AML-193 (cell line): ENCODE results near the gene C15orf61.

Experiments
- DNase-seq, 2 experiments: peaks; one replicate each; lab custom pipeline; 2025; lab: John Stamatoyannopoulos, UW

The C15orf61 gene

DNA sequence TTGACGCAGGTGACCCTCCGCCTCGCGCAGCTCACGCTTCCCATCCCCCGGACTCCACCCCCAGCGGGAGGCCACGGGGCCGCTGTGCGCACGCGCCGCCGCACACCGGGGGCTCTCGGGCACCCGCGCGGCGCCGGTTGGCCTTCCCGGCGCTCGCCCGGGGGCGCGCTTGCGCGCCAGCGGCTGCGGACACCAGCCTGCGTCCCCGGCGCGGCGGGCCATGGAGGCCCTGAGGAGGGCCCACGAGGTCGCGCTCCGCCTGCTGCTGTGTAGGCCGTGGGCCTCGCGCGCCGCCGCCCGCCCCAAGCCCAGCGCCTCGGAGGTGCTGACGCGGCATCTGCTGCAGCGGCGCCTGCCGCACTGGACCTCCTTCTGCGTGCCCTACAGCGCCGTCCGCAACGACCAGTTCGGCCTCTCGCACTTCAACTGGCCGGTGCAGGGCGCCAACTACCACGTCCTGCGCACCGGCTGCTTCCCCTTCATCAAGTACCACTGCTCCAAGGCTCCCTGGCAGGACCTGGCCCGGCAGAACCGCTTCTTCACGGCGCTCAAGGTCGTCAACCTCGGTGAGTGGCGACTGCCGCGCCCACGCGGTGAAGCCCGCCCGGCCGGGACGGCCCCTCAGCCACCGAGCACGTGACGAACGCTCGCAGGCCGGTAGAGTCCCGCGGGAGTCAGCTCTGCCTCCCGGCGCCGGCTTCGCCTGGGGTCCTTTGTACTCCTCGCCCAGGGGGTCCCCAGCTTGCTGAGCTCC is at the start of gene C15orf61:
Gene C15orf61, plus strand, starts transcription at position 103 of the 754 bp plus-strand sequence. Its CDS starts 118 bp downstream, at position 221.
- DNase-seq: peak; percentile 71 to 76

DNA sequence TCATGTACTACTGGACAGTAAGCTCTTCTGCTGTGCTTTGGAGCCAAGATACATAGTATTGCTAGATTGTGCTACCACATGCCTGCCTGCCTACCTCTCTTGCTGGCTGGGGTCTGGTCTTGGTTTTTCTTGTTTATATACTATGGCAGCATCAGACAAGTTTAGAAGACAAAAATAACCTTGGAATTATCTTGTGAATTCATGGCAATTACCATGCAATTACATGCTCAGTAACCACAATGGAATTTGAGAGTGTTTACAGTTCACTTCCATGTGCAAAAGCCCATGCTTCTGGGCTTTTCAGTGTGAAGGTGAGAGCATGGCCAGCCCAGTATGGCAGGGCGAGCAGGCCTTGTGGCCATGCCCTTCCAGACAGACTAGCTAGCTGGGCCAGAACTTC is 48.0 kb upstream of the C15orf61 start:
- DNase-seq: no peak

DNA sequence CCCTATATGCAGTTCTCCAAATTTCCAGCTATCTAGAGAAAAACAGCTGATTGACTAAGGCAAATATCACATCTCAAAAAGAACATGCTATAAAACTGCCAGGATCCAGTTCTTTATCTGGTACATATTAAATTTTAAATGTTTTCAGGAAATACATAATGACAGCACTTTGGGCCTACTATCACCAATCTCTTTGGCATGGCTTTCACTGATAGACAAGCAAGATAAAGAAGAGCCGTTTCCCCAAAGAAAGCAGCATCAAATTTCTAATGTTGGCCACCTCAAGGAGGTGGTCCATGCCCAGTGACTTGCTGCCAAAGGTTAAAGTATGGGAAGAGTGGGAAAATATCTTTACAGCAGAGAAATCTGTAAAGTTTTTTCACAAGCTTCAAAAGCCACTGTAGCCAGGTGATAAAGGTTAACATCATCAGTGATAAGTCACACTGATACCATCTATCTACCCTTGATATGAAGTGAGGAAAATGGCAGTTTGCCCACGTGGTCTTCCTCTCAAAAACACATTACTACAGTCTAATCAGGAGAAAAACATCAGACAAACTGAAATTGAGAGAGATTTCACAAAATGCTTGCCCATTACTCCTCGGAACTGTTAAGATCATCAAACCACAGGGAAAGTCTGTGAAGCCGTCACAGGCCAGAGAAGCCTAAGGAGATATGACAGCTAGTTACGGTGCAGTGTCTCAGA is 46.4 kb upstream of the C15orf61 start:
- DNase-seq: no peak

DNA sequence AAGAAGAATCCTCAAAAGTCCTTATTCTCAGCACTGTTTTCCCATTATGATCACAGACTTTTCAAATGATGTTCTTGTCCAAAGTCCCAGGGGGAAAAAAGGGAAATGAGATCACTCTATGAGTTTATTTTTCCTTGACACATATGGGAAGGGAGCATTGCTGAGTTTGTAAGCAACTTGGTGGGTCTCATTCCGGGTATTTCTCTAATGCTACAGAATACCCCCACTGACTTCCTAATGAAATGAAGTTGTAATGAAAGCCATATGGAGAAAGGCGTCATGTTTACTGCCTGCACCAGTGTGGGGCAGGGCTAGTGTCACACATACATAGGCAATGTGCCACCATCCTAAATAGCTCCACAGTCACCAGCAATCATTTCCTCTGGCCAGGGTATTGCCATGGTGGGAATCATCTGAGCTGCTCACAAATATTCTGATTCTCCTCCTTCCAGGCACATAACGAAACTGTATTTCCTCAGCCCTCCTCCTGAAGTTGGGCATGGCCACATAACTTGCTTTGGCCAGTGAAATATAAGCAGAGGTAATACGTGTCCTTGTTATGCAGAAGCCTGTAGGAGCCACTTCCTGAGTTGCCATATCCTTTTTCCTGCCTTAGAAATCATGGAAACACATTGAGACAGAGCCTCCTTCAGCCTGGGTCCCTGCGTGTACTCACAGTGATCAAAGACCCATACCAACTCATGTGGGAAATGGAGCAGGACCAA is 41.0 kb upstream of the C15orf61 start:
- no peak for DNase-seq

DNA sequence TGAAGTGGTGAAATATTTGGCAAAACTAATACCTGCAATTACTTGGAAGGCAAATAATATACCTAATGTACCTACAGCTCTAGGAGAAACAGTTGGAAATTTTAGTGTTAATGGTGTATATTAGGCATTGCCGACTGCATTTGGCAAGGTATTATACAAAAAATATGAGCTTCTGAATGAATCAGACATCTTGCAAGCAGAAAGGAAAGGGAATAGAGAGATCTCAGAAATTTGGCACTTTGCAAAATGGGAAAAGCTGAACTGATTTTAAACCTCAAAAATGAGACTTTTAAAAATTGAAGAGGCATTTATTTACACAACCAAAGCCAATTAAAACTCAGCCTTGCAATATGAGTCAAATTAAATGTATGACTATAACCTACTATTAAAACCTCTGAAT is 40.2 kb upstream of the C15orf61 start:
- no peak for DNase-seq

DNA sequence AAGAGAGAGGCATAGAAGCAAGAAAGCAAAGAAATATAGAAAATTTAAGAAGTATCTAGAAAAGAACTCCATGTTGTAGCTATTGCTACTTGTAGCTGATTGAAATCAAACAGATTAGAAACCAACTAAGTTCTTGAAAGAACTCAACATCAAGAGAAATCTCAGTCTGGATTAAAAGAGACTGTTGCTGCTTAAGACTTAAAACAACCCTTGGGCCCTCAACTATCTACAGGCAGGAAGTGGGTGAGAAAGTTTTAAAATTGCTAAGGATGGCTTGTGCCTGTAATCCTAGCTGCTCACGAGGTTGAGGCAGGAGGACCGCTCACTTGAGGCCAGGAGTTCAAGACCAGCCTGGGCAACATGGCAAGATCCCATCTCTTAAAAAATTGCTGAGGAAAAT is 39.3 kb upstream of the C15orf61 start:
- no peak for DNase-seq

DNA sequence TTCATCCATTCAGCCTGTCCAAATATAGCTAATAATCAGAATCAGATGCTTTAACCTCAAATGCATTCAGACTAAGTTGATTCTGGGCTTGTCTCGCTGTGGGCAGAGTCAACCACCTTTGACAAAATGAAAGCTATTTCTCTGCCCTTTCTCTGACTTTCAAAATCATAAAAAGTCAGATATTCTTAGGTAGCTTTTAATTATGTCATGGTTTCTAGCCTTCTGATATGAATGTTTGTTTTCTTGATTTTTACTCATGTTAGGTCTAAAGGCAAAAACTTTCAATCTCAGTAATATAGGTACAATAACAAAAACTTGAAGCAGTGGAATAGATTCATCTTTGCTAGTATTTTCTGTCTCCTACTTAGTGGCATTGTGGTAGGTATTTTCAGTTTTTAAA is 25.3 kb upstream of the C15orf61 start:
- no peak for DNase-seq

DNA sequence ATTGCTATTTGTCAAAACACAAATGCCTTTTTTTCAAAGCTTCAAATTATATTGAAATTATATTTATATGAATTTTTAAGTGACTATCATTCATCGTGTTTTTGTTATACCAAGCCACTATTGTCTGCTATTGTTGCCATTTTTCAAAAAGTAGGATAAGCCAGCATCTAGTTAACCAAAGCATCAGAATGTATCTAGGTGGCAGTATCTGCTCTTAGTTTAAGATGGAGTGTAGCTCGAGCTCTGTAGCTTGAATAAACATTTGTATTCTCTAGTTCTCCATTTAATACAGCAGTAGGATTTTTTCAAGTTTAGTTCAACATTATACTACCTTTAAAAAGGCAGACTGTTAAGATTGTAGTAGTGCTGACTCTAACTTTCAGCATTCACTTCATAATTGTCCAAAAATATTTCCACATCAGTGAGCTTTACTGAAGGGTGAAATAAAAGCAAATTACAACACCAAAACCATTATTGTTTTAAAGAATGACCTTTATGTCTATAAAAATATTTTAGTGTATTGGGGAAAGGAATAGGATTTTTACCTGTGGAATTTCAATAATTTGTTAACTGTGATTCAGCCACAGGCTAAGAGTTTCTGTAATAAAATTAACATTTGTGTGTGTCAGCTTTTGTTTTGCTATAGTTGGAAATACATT is 19.6 kb upstream of the C15orf61 start:
- peak in 1 of 2 experiments; percentile 20 for DNase-seq

DNA sequence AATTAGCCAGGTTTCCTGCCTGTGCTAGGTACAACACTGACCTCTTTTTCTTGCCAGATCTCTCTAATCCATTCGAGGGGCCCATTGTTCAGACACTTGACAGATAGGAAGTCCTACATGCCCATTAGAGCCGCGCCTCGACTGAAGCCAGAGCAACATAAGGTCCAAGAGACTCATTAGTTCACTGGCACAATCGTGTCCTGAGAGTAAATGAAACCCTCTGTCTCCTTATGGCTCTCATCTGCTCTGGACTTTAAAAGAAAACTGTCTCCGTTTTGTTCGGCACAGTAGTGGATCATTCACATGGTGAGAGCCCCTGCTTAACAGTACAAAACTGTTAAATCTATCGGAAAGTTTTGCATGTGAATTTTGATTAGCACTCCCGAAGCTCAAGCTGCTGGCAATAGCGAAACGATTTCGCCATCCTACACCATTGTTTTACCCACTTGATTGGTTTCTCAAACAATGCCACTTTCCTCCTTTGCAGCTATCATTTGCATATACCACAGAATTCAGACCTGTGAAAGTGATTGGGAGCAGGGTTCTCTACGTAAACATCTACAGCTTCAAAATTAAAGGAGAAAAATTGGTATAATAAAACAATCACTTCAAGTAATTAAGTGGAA is 19.0 kb upstream of the C15orf61 start:
- DNase-seq: no peak

DNA sequence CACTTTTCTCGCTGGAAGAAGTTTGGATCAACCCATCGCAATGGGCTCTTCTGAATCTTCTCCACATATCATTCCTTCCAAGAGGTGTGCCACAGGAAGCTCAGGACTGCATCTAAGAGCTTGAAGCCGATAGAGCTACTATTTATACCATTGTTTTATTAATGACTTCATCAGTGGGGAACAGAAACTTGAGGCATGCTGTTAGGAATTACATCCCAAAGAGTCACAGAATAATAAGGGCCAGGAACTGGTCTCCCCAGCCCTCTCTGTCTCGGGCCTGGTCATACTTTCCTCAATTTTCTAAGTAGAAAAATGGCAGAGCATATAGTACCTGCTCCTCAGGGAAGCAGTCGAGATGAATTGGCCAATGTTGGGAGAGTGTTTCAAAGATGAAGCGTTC is 16.9 kb upstream of the C15orf61 start:
- DNase-seq: no peak

DNA sequence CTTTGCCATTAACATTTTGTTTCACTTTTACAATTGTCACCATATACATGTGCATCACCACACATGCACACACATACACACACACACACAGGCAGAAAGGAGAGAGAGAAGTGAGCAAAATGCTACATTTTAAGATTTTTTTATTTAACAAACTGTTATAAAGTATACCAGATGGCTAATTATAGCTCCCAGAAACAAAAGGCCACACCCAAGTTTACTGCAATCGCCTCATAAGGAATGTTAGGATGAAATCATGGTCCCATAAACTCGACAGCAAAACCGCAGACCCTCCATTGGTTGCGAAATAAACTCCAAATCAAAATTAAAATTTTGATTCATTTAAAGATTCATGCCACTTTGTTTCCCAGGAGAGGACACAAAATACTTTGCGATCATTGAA is 16.1 kb upstream of the C15orf61 start:
- no peak for DNase-seq

DNA sequence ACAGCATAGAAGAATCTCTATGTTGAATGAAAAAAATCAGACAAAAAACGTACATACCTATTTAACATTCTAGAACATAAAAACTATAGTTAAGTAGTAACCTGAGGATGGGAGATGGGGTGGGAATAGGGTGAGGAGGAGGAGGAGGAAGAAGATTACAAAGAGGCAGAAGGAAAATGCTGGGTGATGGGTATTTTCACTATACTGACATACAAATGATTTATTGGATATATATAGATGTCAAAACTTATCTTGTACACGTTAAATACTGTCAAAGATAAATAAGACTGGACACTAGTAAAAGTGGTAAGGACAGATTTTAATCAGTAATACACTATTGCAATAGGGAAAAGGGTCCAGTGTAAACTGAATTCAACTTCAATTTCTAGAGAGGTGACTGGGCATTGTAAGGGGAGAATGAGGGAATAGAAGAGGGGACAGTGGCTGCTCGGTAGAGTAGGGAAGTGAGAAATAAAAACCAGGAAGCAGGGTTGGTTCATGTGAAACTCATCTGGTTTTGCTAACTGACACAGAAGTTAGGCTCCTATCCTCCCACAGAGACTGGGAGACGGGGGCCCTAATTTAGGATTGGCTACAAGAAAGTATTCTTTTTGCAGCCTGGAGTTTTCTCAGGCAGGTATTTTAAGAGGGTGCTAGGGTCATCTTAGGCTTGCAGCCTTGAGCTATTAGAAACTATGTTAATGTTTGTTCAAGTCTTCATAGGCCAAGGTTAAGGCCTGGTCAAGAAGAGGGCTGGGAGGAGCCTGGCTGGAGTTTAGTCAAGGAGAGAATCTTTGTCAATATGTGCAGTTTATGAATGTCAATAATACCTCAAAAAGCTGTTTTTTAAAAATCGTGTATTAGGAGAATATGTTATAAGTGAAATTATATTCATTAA is 15.0 kb upstream of the C15orf61 start:
- DNase-seq: no peak

DNA sequence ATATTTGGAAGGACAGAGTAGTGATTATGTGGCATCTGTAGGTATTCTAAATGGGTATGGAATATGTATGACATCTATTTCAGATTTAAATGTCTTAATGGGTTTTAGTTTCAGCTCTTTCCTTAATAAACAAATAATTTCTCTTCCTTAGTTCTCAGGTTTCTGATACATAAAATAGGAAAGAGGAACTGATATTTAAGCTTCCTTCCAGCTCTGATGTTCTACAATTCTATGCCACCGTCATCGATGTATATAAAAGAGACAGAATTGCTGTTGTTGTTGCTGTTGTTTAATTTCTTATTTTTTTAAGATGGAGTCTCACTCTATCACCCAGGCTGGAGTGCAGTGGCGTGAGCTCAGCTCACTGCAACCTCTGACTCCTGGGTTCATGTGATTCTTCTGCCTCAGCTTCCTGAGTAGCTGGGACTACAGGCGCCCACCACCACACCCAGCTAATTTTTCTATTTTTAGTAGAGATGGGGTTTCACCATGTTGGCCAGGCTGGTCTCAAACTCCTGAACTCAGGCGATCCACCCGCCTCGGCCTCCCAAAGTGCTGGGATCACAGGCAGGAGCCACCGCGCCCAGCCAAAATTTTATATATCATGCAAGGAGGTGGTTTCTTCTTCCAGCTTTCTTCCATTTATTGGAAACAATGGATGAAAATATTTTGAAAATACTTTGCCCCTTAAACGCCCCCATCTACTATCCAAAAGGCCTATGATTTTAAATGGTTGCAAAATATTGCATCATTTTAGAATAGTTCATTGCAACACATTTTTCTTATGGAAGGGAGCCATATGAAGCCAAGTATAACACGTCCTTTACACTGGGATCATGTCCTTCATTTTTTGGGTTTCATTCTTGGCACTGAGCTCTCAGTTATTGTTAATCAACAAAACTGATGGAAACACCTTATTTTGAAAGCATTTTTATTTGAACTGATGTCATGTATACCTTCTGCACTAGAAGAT is 13.9 kb upstream of the C15orf61 start:
- no peak for DNase-seq

DNA sequence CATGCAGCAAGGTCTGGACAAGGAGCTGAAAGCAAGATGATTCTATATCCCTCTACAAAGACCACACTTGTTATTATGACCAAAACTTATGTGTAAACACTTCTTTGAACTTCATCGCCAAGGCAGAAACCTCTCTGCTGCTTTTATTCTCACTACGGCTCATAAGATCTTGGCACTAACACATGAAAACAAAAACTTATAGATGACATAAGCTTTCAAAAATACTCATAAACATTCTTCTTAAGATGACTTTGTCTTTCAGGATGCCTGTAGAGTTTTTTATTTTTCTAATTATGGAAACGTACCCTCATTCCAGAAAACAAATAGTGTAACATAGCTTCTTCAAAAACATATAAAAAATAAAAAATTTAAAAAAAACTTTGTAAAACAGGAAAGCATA is 12.5 kb upstream of the C15orf61 start:
- no peak for DNase-seq

DNA sequence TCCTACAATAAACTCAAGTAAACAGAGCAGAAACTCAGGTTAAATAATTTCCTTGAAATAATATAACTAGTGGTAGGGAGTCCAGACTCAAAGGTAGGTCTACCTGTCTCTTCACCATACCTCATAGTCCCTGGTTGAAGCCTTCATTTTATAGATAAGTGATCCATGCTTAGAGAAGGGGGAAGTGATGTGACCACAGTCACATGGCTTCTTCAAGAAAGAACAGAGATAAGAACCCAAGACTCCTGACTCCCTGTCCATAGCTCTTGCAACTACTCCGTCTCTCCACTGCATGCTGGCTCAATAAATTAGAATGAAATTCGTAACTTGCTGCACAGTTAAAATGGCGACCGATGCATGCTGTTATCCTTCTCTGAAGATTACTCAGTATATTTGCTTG is 11.0 kb upstream of the C15orf61 start:
- no peak for DNase-seq

DNA sequence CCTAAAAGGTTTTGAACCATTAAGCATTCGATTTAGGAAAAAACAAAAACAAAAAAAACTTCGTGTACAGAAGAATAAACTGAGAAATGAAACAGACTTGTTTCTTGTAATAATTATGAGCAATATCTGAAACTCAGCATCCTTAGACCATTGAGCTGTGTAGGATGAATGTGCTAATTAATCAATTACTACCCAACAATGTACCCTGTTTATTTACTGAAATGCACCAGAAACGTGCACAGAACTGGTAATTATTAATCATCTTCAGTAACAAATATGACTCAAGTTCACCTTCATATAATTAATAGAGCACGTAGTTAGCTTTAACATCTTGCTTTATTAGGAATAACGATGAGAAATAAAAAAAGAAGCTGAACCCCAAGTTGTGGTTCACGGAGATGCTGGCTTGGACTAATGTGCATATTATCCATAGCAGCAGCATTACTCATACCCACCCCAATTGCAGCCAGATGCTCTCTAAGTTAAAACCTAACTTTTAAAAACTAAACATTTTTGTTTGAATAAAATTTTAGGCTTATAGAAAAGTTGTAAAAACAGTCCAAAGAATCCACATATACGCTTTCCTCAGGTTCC is 10.2 kb upstream of the C15orf61 start:
- no peak for DNase-seq

DNA sequence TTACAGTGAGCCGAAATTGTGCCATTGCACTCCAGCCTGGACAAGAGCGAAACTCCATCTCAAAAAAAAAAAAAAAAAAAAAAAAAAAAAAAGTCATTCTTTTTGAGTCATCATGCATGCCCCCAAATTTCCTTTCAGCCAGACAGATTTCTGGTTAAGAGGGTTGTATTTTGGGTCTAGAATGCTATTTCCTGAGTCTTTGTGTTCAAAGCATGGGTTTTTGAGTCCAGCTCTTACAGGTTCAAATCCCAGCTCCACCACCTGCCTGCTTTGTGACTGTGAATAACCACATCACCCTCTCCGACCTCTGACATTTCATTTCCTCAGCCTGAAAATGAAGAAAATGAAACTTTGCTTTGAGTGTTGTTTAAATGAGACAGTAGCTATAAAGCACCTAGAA is 9.3 kb upstream of the C15orf61 start:
- DNase-seq: no peak

DNA sequence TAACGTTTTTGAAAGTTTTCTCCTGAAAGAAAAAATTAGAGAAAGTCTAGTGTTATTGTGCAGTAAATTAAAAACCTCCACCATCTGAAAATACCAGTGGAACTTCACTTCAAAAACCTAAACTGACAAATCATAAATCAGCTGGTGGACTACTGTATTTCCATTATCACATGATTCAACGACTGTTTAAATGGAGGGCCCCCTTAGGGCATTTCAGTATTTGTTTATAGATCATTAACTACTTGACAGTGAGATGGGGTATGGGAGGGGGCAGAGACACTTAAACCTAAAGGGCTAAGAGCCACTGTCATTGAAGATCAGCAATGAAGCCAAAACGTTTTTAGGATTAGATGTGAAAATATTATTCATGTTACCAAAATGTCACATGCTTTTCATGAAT is 8.8 kb upstream of the C15orf61 start:
- DNase-seq: no peak
